Natural killer cell (primary cell): ENCODE data around the gene INTS7. TPM values are rescaled to one million over a fixed set of nuclear protein-coding genes. Genes with fewer than 3 reads are reported as not detected.

Experiments used
- ATAC-seq, 3 donors: fragments of 150-1000 bp in 2 of 3; fragments of 200-7000 bp in 1 of 3; cut with Tn5 transposase; 1 replicate in 1 of 3; 2 replicates in 2 of 3; pipeline ENCODE4 v1.10.0; 2021; ENCODE audit warnings: mild to moderate bottlenecking in 2 of 3, moderate library complexity in 2 of 3
- DNase-seq, 2 donors: peaks; one replicate each; pipeline versions ENCODE4 v3.0.0 to v3.0.0-alpha.2; 2013 to 2021; ENCODE audit warnings: mixed read lengths in 1 of 2
- H3K27ac ChIP-seq: one replicate; pipeline ENCODE4 v1.5.1; 2013; ENCODE audit warnings: mild to moderate bottlenecking, low read length
- H3K27me3 ChIP-seq: one replicate; pipeline ENCODE4 v1.6.1; 2013; ENCODE audit warnings: low read length; ENCODE audit not compliant: control insufficient read depth, insufficient read depth
- H3K36me3 ChIP-seq: one replicate; pipeline ENCODE4 v1.6.1; 2013; ENCODE audit warnings: low read length; ENCODE audit not compliant: control insufficient read depth, insufficient read depth
- H3K4me1 ChIP-seq: one replicate; pipeline ENCODE4 v1.6.1; 2013; ENCODE audit warnings: low read length; ENCODE audit not compliant: control insufficient read depth, insufficient read depth
- H3K4me3 ChIP-seq: one replicate; pipeline ENCODE4 v1.5.1; 2013; ENCODE audit warnings: low read length
- H3K9me3 ChIP-seq: one replicate; pipeline ENCODE4 v1.6.1; 2013; ENCODE audit warnings: low read length; ENCODE audit not compliant: control insufficient read depth, insufficient read depth
- H3K27ac Mint-ChIP-seq, 2 donors: one replicate each; pipeline ENCODE4 v1.8.0; 2022; ENCODE audit warnings: mild to moderate bottlenecking in 2 of 2, mixed read lengths in 2 of 2, moderate library complexity in 1 of 2
- H3K27me3 Mint-ChIP-seq, 2 donors: one replicate each; pipeline ENCODE4 v1.8.0; 2022; ENCODE audit warnings: low read depth in 2 of 2, mixed read lengths in 2 of 2
- H3K36me3 Mint-ChIP-seq: one replicate; pipeline ENCODE4 v1.8.0; 2022; ENCODE audit warnings: mixed read lengths
- H3K4me1 Mint-ChIP-seq, 2 donors: one replicate each; pipeline ENCODE4 v1.8.0; 2022; ENCODE audit warnings: mixed read lengths in 2 of 2
- H3K4me3 Mint-ChIP-seq: one replicate; pipeline ENCODE4 v1.8.0; 2022; ENCODE audit warnings: mild to moderate bottlenecking, moderate library complexity, mixed read lengths
- H3K9me3 Mint-ChIP-seq, 2 donors: one replicate each; pipeline ENCODE4 v1.8.0; 2022; ENCODE audit warnings: mixed read lengths in 2 of 2
- CTCF ChIP-seq: fragments of 200-600 bp; IDR thresholded peaks from one replicate; pipeline ENCODE4 v1.8.0; 2022; ENCODE audit warnings: antibody characterized with exemption
- WGBS: methylation state at CpG from one replicate; pipeline ENCODE4 v1.1.7; 2013; ENCODE audit warnings: missing lambda C conversion rate; ENCODE audit not compliant: insufficient coverage; 5-methylcytosine and 5-hydroxymethylcytosine counted together
- intact Hi-C: fragments of 100-400 bp; cut with micrococcal nuclease; formaldehyde crosslinking; loops from one replicate; pipeline ENCODE4 v1.14.2; 2022
- total RNA-seq, 4 donors: library from RNA; stranded (reverse); fragments of 120-200 nt in 1 of 4; gene quantifications; one replicate each; pipeline versions ENCODE4 v1.2.3 to v1.2.4, GENCODE V29; 2013 to 2022

INTS7 gene
- total RNA-seq, 3 donors from 2014 or later (not counting 1 experiment from before 2014, with no cell fraction given): 10.0 to 20.3 (median 11.0) TPM

GRCh38 chr1:211944733-211945500, 90.4 kb downstream of the INTS7 start:
- intact Hi-C loops: no loop called here
- ATAC-seq (no peak), DNase-seq (no peak)
- Histone ChIP-seq H3K27ac (no peak overlapping the region), H3K4me3 (no peak overlapping the region), H3K36me3 (peaks cover 12% of the 10 kb centered on the region), H3K27me3 (no peaks in the 10 kb centered on the region), H3K9me3 (no peaks in the 10 kb centered on the region), H3K4me1 (no peaks in the 10 kb centered on the region)
- Mint-ChIP-seq H3K27ac (no peak overlapping the region), H3K27me3 (no peaks in the 10 kb centered on the region), H3K4me1 (no peaks in the 10 kb centered on the region), H3K9me3 (no peaks in the 10 kb centered on the region), H3K4me3 (no peak overlapping the region), H3K36me3 (no peaks in the 10 kb centered on the region)
- 96% methylated on average over 8 of the region's 10 CpGs for WGBS
- no peak for TF ChIP-seq CTCF

DNA sequence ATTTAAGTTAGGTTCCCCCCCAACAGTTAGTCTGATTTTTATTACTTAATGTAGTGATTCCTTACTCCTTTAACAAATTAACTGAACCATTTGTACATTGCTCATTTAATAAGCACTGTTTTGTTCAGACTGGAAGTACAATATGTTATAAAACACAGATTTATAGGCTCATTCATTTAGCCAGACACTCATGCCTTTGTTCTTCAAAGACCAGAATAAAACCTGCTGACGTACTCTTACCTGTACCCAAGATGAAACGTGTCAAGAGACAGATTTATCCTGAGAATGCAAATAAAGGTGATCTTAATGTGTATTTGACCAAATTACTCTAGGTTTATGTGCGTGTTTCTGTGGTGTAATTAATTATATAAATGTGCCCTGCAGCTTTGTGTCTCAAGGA, 92.8 kb downstream of the INTS7 start:
- DNase-seq (no peak), ATAC-seq (no peak)
- H3K27ac ChIP-seq: no peak overlapping the region
- H3K36me3 ChIP-seq: peaks cover 6% of the 10 kb centered on the region
- no peak overlapping the region for H3K27ac Mint-ChIP-seq
- H3K4me1 Mint-ChIP-seq: peaks cover 11 to 12% of the 10 kb centered on the region in 2 donors
- H3K4me3 Mint-ChIP-seq: no peak overlapping the region
- WGBS: 92% methylated on average over 3 of the region's 3 CpGs
- TF ChIP-seq CTCF: no peak
- H3K9me3 ChIP-seq: no peaks in the 10 kb centered on the region
- H3K36me3 Mint-ChIP-seq: no peaks in the 10 kb centered on the region
- intact Hi-C loops: no loop called here
- H3K9me3 Mint-ChIP-seq: no peaks in the 10 kb centered on the region
- H3K4me1 ChIP-seq: peaks cover 7% of the 10 kb centered on the region
- H3K4me3 ChIP-seq: no peak overlapping the region
- H3K27me3 ChIP-seq: no peaks in the 10 kb centered on the region
- H3K27me3 Mint-ChIP-seq: no peaks in the 10 kb centered on the region

DNA sequence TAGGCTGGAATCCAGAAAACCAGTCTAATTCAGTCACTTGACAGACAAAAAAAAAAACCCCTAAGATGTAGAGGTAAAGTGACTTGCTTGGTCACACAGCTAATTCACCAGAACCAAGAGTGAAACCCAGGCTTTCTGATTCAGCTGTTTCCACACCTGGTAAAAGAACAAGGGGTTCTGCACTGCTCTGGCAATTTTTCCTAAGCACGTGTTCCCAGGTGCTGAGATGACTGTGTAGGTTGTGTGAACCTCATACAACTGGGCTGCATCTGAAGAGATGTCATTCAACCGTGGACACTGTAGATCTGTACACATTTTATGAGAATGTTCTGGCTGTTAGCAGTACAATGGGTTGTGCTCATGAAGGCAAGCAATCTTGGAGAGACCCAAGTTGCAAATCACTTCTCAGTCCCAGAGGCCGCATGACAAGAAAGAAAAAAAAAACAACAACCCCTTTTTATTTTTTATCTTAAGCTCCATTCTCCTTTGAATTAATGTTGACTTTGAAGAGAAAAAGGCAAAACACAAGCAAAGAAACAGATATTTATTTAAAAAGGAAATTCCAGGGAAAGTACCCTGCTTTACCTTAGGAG, 95.4 kb downstream of the INTS7 start:
- no peaks in the 10 kb centered on the region for H3K9me3 ChIP-seq
- WGBS: 64% methylated on average over 2 of the region's 3 CpGs
- H3K27ac ChIP-seq: no peak overlapping the region
- H3K9me3 Mint-ChIP-seq: no peaks in the 10 kb centered on the region
- TF ChIP-seq CTCF: no peak
- no peaks in the 10 kb centered on the region for H3K27me3 ChIP-seq
- H3K36me3 ChIP-seq: peaks cover 6% of the 10 kb centered on the region
- peak overlapping the region; percentile 61 to 85 for H3K27ac Mint-ChIP-seq
- DNase-seq (no peak), ATAC-seq (no peak)
- no peak overlapping the region for H3K4me3 ChIP-seq
- H3K4me1 Mint-ChIP-seq: peaks cover 21 to 23% of the 10 kb centered on the region in 2 donors
- no peak overlapping the region for H3K4me3 Mint-ChIP-seq
- H3K4me1 ChIP-seq: peaks cover 15% of the 10 kb centered on the region
- no peaks in the 10 kb centered on the region for H3K27me3 Mint-ChIP-seq
- intact Hi-C loops: no loop called here
- no peaks in the 10 kb centered on the region for H3K36me3 Mint-ChIP-seq
